ENCODE data around the gene AFG1L. TPM values are rescaled to one million over a fixed set of nuclear protein-coding genes. Genes with fewer than 3 reads are reported as not detected.

AFG1L gene
- total RNA-seq, 1 experiment from 2014 or later = 4.9 TPM

DNA sequence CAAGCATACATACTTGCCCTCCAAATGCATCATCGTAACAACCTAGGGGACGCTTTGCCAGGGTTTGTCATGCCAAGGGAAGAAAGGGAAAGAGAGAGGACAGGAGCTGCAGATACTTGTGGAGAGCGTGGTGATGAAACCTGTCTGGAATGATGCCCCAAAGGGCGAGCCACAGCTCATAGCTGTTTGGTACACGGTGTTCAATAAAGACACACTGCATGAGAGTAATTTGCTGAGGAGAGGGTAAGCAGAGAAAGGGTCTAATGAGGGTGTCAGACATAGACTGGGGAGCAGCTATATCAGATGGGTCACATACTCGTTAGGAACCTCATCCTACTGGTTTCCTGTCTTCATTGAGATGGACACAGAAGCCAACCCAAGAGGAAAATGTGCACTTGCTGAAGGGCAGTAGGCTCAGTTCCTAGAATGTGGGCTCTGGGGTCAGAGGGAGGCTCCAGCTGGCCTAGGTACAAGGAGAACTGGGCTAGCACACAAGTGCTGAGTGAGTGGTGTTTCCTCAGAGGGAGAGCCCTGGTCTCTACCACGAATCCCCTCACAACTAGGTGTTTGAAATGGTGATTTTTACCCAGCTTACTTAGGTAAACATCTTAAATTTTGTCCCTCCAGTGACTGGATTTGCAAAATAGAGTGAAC is 260.7 kb downstream of the AFG1L start:
- ChIA-PET POLR2A (no interaction called here), CTCF (no interaction called here), RAD21 (ENCODE audit: low non-redundant PET in 1 of 2, low total read pairs in 2 of 2, uncharacterized antibody in 2 of 2, unreplicated experiment in 2 of 2) (no interaction called here)
- H3K4me3 ChIP-seq (replicated peaks in 1 of 2; ENCODE audit: low read depth in 1 of 2, low read length in 2 of 2) = no peak overlapping the region
- no peak overlapping the region for H3K27ac ChIP-seq (ENCODE audit: low read depth, low read length)
- no peaks in the 10 kb centered on the region for H4K20me1 ChIP-seq (ENCODE audit: insufficient read depth)
- no TSS peak for BruUV-seq (replicated peaks)
- intact Hi-C loops (cut with micrococcal nuclease) = no loop called here
- H3K9me2 ChIP-seq (ENCODE audit: insufficient read depth) = no peaks in the 10 kb centered on the region
- no peaks in the 10 kb centered on the region for H3K36me3 ChIP-seq (ENCODE audit: control insufficient read depth in 1 of 2, insufficient read depth in 2 of 2, low read length in 2 of 2)
- no peak overlapping the region for H2AFZ ChIP-seq (ENCODE audit: low read depth, low read length, poor library complexity, severe bottlenecking)
- no peaks in the 10 kb centered on the region for H3K9me3 ChIP-seq (ENCODE audit: control insufficient read depth in 1 of 2, insufficient read depth in 1 of 2, low read depth in 1 of 2, low read length in 2 of 2)
- no peak overlapping the region for H3K4me2 ChIP-seq (ENCODE audit: low read length)
- no peaks in the 10 kb centered on the region; the same call in 1 of the 2 replicates for H3K79me2 ChIP-seq (ENCODE audit: insufficient read depth, low read length)
- ATAC-seq (no peak), DNase-seq (ENCODE audit: low read depth, low spot score) (no peak)
- H3K4me1 ChIP-seq (ENCODE audit: control insufficient read depth in 1 of 2, insufficient read depth in 2 of 2, low read length in 2 of 2) = peaks cover 5 to 18% of the 10 kb centered on the region in 2 experiments; a peak in 3 of 4 replicates
- TF ChIP-seq SRF (IDR thresholded peaks at IDR 0.05; ENCODE audit: low read depth) (no peak), POLR2AphosphoS5 (IDR thresholded peaks at IDR 0.05; ENCODE audit: low read depth, low read length) (no peak), ZFX (IDR thresholded peaks at IDR 0.05) (no peak), EGR1 (IDR thresholded peaks at IDR 0.05; ENCODE audit: low read depth) (no peak), EZH2phosphoT487 (IDR thresholded peaks at IDR 0.05; ENCODE audit: borderline replicate concordance) (no peak), FOSL1 (IDR thresholded peaks at IDR 0.05; ENCODE audit: low read depth) (no peak)
- TF ChIP-seq, protein P1, sequence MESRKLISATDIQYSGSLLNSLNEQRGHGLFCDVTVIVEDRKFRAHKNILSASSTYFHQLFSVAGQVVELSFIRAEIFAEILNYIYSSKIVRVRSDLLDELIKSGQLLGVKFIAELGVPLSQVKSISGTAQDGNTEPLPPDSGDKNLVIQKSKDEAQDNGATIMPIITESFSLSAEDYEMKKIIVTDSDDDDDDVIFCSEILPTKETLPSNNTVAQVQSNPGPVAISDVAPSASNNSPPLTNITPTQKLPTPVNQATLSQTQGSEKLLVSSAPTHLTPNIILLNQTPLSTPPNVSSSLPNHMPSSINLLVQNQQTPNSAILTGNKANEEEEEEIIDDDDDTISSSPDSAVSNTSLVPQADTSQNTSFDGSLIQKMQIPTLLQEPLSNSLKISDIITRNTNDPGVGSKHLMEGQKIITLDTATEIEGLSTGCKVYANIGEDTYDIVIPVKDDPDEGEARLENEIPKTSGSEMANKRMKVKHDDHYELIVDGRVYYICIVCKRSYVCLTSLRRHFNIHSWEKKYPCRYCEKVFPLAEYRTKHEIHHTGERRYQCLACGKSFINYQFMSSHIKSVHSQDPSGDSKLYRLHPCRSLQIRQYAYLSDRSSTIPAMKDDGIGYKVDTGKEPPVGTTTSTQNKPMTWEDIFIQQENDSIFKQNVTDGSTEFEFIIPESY (IDR thresholded peaks at IDR 0.05; ENCODE audit: extremely low read depth, insufficient replicate concordance, low read length) = no peak
- TF ChIP-seq, protein P2, sequence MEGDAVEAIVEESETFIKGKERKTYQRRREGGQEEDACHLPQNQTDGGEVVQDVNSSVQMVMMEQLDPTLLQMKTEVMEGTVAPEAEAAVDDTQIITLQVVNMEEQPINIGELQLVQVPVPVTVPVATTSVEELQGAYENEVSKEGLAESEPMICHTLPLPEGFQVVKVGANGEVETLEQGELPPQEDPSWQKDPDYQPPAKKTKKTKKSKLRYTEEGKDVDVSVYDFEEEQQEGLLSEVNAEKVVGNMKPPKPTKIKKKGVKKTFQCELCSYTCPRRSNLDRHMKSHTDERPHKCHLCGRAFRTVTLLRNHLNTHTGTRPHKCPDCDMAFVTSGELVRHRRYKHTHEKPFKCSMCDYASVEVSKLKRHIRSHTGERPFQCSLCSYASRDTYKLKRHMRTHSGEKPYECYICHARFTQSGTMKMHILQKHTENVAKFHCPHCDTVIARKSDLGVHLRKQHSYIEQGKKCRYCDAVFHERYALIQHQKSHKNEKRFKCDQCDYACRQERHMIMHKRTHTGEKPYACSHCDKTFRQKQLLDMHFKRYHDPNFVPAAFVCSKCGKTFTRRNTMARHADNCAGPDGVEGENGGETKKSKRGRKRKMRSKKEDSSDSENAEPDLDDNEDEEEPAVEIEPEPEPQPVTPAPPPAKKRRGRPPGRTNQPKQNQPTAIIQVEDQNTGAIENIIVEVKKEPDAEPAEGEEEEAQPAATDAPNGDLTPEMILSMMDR (IDR thresholded peaks at IDR 0.05 in 2 of 3, conservative IDR thresholded peaks at IDR 0.05 in 1 of 3; ENCODE audit: borderline replicate concordance in 1 of 3, insufficient read depth in 1 of 3, low read depth in 2 of 3, low read length in 2 of 3) = no peak
- TF ChIP-seq, protein P3, sequence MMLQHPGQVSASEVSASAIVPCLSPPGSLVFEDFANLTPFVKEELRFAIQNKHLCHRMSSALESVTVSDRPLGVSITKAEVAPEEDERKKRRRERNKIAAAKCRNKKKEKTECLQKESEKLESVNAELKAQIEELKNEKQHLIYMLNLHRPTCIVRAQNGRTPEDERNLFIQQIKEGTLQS (IDR thresholded peaks at IDR 0.05) = no peak
- H3K9ac ChIP-seq (ENCODE audit: low read length) = no peak overlapping the region
- no peaks in the 10 kb centered on the region for H3K27me3 ChIP-seq (ENCODE audit: insufficient read depth, low read length)

Data from HCT116 (cell line).